ENCODE results near the gene CCSER1. TPM values are rescaled to one million over a fixed set of nuclear protein-coding genes. Genes with fewer than 3 reads are reported as not detected.
"Not testable (repeated sequence)": the region's sequence is repeated elsewhere in the genome, so short reads cannot be mapped to it uniquely, and the experiment has no call there.

The CCSER1 gene
- total RNA-seq, 1 experiment from 2014 or later = 23.1 TPM

DNA sequence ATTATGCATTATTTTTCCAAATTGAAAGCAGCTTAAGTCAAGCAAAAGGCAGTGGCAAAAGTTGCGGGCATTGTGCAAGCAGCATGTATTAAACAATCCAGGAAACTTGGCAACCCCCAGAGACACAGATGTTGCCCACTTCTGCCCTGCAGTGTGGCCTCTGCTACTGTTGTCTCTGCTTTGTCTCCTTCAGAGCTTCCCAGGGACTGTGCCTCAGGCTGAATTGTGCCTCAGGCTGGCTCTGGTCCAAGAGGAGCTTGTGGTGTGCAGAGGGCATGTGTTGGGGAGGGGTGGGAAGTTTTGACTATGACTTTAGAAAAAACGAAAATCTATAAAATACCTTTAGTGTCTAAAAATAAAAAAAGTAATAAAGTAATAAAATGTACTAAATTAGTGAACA lies 201.4 kb downstream of the CCSER1 start:
- in situ Hi-C loops (cut with HindIII; ENCODE audit: low pct_unique_long_range_greater_than_20kb, low sequenced_read_pairs) = no loop called here
- peak; percentile 74 for DNase-seq (ENCODE audit: low read depth, low spot score)

DNA sequence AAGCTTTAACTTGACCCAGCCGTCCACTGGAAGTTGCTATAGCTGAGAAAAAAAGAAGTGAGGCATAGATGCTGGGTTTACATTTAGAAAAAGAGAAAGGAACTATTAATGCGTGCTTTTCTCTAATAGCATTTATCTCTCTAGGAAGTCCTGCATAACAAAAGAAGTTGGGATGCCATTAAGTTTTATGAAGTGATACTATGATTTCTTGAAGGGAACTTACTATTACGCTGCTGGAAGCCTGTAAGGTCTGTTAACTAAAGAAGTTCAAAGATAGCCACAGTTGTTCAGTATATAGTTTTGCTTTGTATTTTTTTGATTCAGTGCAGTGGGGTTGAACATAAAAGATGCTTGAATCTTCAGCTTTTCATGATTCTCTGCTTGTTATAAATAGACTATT lies 203.4 kb downstream of the CCSER1 start:
- no peak for DNase-seq (ENCODE audit: low read depth, low spot score)
- in situ Hi-C loops (cut with HindIII; ENCODE audit: low pct_unique_long_range_greater_than_20kb, low sequenced_read_pairs) = no loop called here

DNA sequence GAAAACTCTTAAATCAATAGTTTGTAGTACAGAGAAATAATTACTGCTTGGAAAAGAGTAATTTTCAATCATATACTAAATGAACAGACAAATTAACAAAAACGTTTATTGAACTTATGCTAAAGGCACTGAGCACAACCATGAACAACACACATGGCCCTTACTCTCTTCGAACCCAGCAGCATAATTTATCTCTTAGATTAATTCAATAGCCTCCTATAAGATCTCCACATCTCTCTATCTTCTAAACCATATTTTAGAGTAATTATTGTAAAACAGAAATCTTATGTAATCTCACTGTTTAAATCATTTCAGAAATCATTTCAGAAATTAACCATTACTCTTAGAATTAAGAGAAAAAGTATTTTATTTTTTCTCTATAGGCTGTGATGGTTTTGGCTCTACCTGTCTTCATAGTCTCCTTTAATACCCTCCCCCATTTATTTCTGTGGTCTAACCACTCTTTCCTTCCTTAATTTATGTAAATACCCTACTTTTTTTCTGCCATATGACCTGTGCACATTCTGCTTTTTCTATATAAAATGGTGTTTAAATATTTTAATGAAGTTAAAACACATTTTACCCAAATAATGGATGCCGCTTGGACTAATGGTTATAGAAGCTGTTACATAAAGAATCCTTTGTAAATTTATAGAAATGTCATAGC lies 218.5 kb downstream of the CCSER1 start:
- no peak for DNase-seq (ENCODE audit: low read depth, low spot score)
- in situ Hi-C loops (cut with HindIII; ENCODE audit: low pct_unique_long_range_greater_than_20kb, low sequenced_read_pairs) = no loop called here

DNA sequence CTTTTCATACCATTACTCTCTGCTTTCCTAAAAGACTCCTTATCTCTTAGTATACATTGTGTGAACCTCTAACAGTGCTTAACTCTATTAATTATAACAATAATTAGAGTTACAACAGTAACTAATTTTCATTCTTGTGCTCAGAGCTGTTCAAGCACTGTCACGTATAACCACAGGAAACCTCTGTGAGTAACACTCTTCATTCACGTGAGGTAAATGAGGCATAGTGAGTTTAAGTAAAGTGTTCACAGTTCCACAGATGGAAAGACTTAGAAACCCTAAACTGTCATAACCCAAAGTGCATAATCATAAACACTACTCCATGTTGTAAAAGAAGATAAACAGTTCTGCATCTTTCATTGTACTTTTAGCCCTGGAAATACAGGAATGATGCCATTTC lies 222.4 kb downstream of the CCSER1 start:
- DNase-seq (ENCODE audit: low read depth, low spot score) = no peak
- in situ Hi-C loops (cut with HindIII; ENCODE audit: low pct_unique_long_range_greater_than_20kb, low sequenced_read_pairs) = no loop called here

DNA sequence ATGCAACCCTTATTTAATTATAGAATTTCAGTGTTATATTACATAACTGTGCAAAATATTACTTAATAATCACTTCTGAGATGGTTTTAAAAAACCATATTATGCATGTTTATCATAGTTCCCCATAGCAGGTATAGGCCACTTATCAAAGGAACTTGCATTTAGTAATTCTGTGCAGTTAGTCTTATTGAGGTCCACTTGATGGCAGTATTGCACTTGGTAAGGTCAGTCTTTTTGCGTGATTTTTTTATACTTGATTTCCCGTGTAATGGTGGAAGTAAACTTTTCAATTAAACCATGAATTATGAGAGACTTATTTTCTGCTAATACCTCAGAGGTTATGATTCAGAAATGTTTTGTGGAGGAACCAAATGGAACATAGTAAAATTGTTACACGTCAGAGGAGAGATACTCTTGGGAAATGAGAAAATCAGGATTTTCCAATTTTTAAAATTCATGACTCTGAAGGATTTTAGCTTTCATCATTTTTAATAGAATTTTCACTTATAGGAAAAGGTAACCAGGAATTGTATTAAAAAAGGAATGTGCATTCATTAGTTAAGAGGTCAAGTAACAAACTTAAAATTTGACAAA lies 230.0 kb downstream of the CCSER1 start:
- DNase-seq (ENCODE audit: low read depth, low spot score) = peak; percentile 70
- in situ Hi-C loops (cut with HindIII; ENCODE audit: low pct_unique_long_range_greater_than_20kb, low sequenced_read_pairs) = no loop called here

DNA sequence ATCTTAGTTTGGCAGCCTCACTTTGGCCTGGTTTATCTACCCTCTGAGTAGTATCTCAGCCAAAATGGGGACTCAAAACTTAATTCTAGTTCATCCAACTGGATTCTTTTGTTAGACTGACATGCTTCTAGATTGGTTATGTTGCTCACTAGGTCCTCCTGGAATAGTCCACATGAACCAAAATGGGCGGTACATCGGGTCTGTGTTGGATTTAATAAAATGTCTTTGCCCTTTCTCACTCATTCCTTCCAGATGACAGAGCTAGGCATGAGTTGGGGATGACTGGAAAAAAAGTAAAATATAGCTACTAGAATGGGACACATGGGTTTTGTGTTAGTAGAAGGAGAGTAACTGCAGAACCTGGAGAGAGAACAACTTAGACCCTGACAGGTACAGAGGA lies 247.9 kb downstream of the CCSER1 start:
- DNase-seq (ENCODE audit: low read depth, low spot score) = no peak
- in situ Hi-C loops (cut with HindIII; ENCODE audit: low pct_unique_long_range_greater_than_20kb, low sequenced_read_pairs) = no loop called here

DNA sequence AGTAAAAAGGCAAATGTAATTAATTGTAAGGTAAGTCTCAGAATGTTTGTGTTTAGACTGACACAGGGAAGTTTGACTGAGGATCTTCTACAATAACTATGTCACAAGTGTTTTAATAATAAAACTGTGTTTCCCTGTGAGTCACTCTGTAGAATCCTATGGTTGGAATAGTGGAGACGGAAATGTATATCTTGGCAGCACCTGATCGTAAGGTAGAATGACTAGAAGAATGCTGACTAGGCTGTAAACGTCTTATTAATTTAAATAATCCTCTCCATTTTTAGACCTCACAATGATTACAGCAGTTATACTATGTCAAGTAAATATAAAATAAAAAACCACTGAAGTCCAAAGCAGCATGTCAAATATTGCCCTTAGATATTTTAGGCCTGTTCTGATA lies 266.0 kb downstream of the CCSER1 start:
- in situ Hi-C loops (cut with HindIII; ENCODE audit: low pct_unique_long_range_greater_than_20kb, low sequenced_read_pairs) = no loop called here
- DNase-seq (ENCODE audit: low read depth, low spot score) = no peak

DNA sequence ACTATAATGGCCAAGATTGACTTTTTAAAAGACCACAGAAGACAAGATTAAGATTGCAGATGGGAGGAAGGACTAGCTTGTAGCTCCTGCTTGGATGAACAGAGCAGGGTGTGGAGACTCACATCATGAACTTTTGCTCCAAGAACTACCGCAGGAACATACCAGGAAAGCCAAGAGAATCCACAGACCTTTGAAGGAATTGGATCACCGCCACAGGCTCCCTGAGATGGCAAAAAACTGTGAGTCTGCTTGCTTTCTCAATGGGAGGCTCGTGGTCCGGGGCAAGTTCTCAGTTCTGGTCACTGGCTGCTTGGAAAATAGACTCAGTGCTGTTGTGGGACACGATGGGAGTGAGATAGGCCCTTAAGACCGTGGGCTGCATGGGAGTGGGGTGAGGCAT lies 276.6 kb downstream of the CCSER1 start:
- no peak for DNase-seq (ENCODE audit: low read depth, low spot score)
- in situ Hi-C loops (cut with HindIII; ENCODE audit: low pct_unique_long_range_greater_than_20kb, low sequenced_read_pairs) = no loop called here

DNA sequence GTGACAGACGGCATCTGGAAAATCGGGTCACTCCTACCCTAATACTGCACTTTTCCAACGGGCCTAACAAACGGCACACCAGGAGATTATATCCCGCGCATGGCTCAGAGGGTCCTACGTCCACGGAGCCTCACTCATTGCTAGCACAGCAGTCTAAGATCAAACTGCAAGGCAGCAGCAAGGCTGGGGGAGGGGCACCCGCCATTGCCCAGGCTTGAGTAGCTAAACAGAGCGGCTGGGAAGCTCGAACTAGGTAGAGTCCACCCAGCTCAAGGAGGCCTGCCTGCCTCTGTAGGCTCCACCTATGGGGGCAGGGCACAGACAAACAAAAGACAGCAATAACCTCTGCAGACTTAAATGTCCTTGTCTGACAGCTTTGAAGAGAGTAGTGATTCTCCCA lies 280.7 kb downstream of the CCSER1 start:
- DNase-seq (ENCODE audit: low read depth, low spot score); in situ Hi-C loops (cut with HindIII; ENCODE audit: low pct_unique_long_range_greater_than_20kb, low sequenced_read_pairs): not testable (repeated sequence)

DNA sequence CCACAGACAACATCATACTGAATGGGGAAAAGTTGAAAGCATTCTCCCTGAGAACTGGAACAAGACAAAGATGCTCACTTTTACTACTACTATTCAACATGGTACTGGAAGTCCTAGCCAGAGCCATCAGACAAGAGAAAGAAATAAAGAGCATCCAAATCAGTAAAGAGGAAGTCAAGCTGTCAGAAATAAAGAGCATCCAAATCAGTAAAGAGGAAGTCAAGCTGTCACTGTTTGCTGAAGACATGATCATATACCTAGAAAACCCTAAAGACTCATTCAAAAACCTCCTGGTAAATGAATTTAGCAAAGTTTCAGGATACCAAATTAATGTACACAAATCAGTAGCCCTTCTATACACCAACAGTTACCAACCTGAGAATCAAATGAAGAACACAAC lies 285.6 kb downstream of the CCSER1 start:
- in situ Hi-C loops (cut with HindIII; ENCODE audit: low pct_unique_long_range_greater_than_20kb, low sequenced_read_pairs); DNase-seq (ENCODE audit: low read depth, low spot score): not testable (repeated sequence)

DNA sequence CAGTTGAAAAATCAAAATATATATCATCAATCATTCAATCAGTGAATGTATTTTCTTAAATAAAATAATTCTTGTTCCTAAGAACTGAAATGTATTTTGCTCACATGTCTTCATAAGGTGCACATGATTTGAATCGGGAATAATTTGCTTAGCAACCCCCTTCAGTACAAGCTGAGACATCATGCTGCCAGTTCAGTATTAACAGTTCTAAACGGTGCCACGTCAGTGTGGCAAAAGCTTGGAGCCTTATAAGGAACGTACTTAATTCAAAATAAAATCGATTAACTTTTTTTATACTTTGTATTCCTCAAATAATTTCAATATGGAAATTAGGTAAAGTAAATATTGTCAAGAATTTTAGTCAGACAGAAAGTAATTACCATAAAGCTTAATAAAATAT lies 287.9 kb downstream of the CCSER1 start:
- DNase-seq (ENCODE audit: low read depth, low spot score) = no peak
- in situ Hi-C loops (cut with HindIII; ENCODE audit: low pct_unique_long_range_greater_than_20kb, low sequenced_read_pairs) = no loop called here

DNA sequence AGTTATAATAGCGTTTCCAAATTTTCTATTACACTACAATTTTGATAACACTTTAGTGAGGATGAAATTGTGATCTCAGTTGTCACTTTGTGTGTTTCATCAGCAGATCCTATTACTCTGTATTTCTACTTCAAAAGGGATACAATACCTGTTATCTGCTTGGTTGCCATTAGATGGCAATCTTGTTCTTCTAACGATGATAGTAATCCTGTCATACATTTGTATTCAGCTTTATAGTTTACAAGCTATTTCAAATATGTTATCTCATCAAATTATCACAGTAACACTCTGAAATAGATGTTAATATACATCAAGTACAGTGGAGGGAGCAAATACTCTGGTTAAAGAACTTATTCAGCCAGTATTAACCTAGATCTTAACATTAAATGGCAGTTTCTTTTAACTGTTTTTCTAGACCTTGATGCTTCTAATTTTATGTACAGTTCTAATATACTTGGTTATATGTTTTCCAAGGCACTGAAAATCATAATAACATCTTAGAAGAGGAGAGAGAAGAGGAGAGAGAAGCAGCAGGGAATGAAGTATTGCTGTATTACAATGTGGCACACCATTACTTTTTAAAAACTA lies 292.0 kb downstream of the CCSER1 start:
- in situ Hi-C loops (cut with HindIII; ENCODE audit: low pct_unique_long_range_greater_than_20kb, low sequenced_read_pairs) = no loop called here
- DNase-seq (ENCODE audit: low read depth, low spot score) = peak; percentile 52

DNA sequence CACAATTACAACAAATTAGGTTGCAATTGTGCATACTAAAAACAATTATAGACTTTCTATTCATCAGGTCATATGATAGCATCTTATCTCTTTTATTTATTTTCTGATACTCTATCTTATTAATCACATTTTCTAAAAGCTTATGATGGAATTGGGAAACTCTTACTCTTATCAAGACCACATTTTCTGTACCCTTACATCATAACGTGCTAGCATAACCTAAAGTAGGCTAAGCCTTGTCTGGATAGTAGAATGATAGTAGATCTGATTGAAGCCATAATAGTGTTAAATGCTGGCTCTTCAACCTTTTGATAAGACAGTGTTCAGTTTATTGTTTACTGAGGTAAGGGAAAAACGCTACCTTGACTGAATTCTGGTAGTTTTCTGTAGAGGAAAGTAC lies 294.0 kb downstream of the CCSER1 start:
- DNase-seq (ENCODE audit: low read depth, low spot score) = no peak
- in situ Hi-C loops (cut with HindIII; ENCODE audit: low pct_unique_long_range_greater_than_20kb, low sequenced_read_pairs) = no loop called here

DNA sequence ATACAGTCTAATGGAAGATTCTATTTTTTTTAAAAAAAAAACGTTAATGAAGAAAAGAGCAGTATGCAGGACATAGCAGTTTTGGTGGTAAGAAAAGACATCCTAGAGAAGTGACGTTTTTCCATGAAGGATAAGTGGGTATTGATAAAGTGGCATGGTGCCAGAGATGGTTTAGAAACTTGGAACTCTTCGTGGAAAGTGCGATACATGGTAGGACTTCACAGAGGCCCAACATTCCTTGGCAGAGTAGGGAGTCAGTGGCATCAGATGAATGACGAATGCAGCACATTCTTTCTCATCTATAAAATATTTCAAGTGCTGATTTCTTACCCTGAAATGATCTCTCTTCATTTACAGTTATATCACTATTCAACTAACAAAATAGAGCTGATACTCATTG lies 298.7 kb downstream of the CCSER1 start:
- DNase-seq (ENCODE audit: low read depth, low spot score) = no peak
- in situ Hi-C loops (cut with HindIII; ENCODE audit: low pct_unique_long_range_greater_than_20kb, low sequenced_read_pairs) = no loop called here

DNA sequence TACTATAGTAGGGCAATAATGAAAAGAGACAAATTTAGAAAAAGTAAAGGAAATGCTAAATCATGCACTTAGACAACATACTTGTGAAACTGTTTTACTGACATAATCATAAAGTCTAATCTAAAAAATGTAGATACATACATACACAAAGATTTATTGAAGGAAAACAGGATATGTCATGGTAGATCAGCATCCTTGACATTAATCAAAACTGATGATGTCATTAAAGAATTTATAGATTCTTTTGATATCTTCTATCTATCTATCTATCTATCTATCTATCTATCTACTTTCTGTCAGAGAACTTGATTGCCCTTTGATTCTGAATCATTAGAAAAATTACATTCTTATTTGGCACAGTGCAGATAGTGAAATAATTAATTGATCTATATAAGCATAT lies 311.3 kb downstream of the CCSER1 start:
- in situ Hi-C loops (cut with HindIII; ENCODE audit: low pct_unique_long_range_greater_than_20kb, low sequenced_read_pairs) = no loop called here
- DNase-seq (ENCODE audit: low read depth, low spot score) = no peak

DNA sequence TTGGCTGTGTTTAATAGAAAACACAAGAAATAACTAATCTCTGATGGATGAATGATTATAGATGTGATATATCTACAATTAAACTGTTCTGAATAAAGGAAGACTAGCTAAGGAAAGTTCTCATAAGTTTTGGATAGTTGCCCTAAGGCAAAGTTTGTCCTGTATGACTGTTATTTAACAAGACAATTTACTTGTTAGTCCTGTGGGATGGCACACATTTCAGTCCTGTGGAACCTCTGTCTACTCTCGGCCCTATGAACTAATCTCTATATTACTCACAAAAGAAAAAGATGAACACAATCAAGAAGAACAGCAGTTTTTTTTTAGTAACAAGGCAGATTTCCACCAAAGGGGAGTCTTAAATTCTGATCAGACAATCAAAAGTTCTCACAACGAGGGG lies 314.6 kb downstream of the CCSER1 start:
- no peak for DNase-seq (ENCODE audit: low read depth, low spot score)
- in situ Hi-C loops (cut with HindIII; ENCODE audit: low pct_unique_long_range_greater_than_20kb, low sequenced_read_pairs) = no loop called here

DNA sequence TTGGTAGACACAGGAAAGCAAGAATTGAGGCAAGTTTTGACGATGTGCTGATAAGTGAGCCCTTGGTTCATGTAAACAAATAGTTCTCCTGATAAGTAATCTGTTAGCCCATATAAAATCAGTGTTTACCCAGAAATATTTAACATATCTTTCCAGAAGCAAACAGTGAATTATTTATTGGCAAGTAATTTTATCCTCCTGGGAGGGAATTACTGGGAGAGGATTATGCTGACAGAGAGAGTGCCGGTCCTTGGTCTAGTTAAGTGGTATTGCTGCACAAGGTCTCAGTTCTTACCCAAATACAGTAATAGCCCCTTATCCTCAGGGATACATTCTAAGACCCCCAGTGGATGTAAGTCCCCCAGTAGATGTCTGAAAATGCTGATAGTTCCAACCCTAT lies 315.4 kb downstream of the CCSER1 start:
- DNase-seq (ENCODE audit: low read depth, low spot score) = no peak
- in situ Hi-C loops (cut with HindIII; ENCODE audit: low pct_unique_long_range_greater_than_20kb, low sequenced_read_pairs) = no loop called here

DNA sequence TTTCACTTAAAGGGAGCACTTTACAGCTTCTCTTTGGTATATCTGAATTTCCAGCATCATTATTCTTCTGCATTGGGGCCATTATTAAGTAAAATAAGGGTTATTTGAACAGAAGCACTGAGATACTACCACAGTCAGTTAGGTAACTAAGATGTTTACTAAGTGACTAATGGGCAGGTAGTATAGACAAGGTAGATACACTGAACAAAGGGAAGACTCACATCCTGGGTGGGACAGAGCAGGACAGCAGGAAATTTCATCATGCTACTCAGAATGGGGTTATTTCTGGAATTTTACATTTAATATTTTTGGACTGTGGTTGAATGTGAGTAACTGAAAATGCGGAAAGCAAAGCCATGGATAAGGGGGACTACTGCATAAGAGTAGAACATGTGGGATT lies 316.0 kb downstream of the CCSER1 start:
- in situ Hi-C loops (cut with HindIII; ENCODE audit: low pct_unique_long_range_greater_than_20kb, low sequenced_read_pairs) = no loop called here
- DNase-seq (ENCODE audit: low read depth, low spot score) = no peak

DNA sequence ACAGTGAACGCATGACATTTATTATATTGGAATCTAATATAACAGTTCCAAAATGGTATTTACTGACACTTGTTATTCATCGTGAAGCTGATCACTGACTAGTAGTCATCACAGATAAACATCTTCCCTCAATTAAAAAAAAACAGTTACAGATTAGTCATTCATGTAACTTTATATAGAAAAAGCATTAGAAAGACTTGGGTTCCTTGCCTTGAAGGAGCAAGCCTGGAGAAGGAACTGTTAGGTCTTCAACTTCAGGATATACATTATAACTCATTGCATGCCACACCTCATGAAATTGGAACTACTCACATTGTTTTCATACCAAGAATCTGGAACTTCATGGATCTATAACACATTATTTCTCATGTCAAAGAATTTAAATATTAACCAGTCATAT lies 317.7 kb downstream of the CCSER1 start:
- DNase-seq (ENCODE audit: low read depth, low spot score) = no peak
- in situ Hi-C loops (cut with HindIII; ENCODE audit: low pct_unique_long_range_greater_than_20kb, low sequenced_read_pairs) = no loop called here

Data from SK-MEL-5 (cell line).